Measurements from ENCODE around the gene HOXA3. TPM values are rescaled to one million over a fixed set of nuclear protein-coding genes. Genes with fewer than 3 reads are reported as not detected.

Gene HOXA3
- total RNA-seq, 1 experiment from 2014 or later: 9.2 TPM

- intact Hi-C loops (cut with micrococcal nuclease): no loop called here
Observed at GRCh38 chr7:27105301-27106031, 46.9 kb downstream of the HOXA3 start.

More at GRCh38 chr7:27105301-27106031, 46.9 kb downstream of the HOXA3 start:
- no peak overlapping the region for H3K27ac ChIP-seq (ENCODE audit: low read depth, low read length)
- no peak for DNase-seq (ENCODE audit: low read depth, low spot score)
- H3K9me3 ChIP-seq (ENCODE audit: control insufficient read depth in 1 of 2, insufficient read depth in 1 of 2, low read depth in 1 of 2, low read length in 2 of 2): no peaks in the 10 kb centered on the region
- peaks cover 0 to 1% of the 10 kb centered on the region in 2 experiments; a peak in 1 of 4 replicates for H3K4me1 ChIP-seq (ENCODE audit: control insufficient read depth in 1 of 2, insufficient read depth in 2 of 2, low read length in 2 of 2)
- ChIA-PET CTCF (no interaction called here), RAD21 (ENCODE audit: low non-redundant PET in 1 of 2, low total read pairs in 2 of 2, uncharacterized antibody in 2 of 2, unreplicated experiment in 2 of 2) (interaction anchor here in 1 of 2 experiments (0.7 kb wide), 1 partner anchor 696 kb away, joined by 3 read pairs; no protein-coding TSS in a partner anchor), POLR2A (interaction anchor here (0.9 kb wide), 1 partner anchor 10 kb away, joined by 3 read pairs; no protein-coding TSS in a partner anchor)
- no peaks in the 10 kb centered on the region for H3K9me2 ChIP-seq (ENCODE audit: insufficient read depth)
- H3K79me2 ChIP-seq (ENCODE audit: insufficient read depth, low read length): no peaks in the 10 kb centered on the region
- H3K27me3 ChIP-seq (ENCODE audit: insufficient read depth, low read length): no peaks in the 10 kb centered on the region
- ATAC-seq: no peak
- TF ChIP-seq ZFX (IDR thresholded peaks at IDR 0.05) (no peak), ZBTB33 (IDR thresholded peaks at IDR 0.05; ENCODE audit: extremely low read depth, insufficient replicate concordance, low read length) (no peak)
- no peaks in the 10 kb centered on the region for H4K20me1 ChIP-seq (ENCODE audit: insufficient read depth)
- no peak overlapping the region for H2AFZ ChIP-seq (ENCODE audit: low read depth, low read length, poor library complexity, severe bottlenecking)
- no TSS peak for BruUV-seq (replicated peaks)
- H3K36me3 ChIP-seq (ENCODE audit: control insufficient read depth in 1 of 2, insufficient read depth in 2 of 2, low read length in 2 of 2): no peaks in the 10 kb centered on the region
- no peak overlapping the region for H3K4me2 ChIP-seq (ENCODE audit: low read length)
- no peak overlapping the region for H3K4me3 ChIP-seq (replicated peaks in 1 of 2; ENCODE audit: low read depth in 1 of 2, low read length in 2 of 2)
- H3K9ac ChIP-seq (ENCODE audit: low read length): no peak overlapping the region

Data from HCT116 (cell line).